Mucosa of rectum (tissue), 2 donors: ENCODE data around the gene OGG1.
A peak's percentile ranks its signal among the peaks of the same experiment; 100 is the strongest.
"Not testable (repeated sequence)": the region's sequence is repeated elsewhere in the genome, so short reads cannot be mapped to it uniquely, and the experiment has no call there.

Experiments used
- H3K27ac ChIP-seq, 2 donors: one replicate each; pipeline ENCODE4 v1.7.0; 2013; ENCODE audit warnings: inconsistent platforms in 2 of 2, low read depth in 2 of 2, low read length in 2 of 2
- H3K27me3 ChIP-seq, 2 donors: one replicate each; pipeline ENCODE4 v1.7.0; 2013; ENCODE audit warnings: low read length in 2 of 2; ENCODE audit not compliant: control insufficient read depth in 2 of 2, insufficient read depth in 2 of 2
- H3K36me3 ChIP-seq, 2 donors: one replicate each; pipeline ENCODE4 v1.7.0; 2013; ENCODE audit warnings: low read length in 2 of 2; ENCODE audit not compliant: control insufficient read depth in 2 of 2, insufficient read depth in 2 of 2
- H3K4me1 ChIP-seq, 2 donors: one replicate each; pipeline ENCODE4 v1.7.0; 2013; ENCODE audit warnings: low read length in 2 of 2, mild to moderate bottlenecking in 1 of 2; ENCODE audit not compliant: control insufficient read depth in 2 of 2, insufficient read depth in 2 of 2
- H3K4me3 ChIP-seq, 2 donors: one replicate each; pipeline ENCODE4 v1.7.0; 2013; ENCODE audit warnings: low read length in 2 of 2
- H3K9ac ChIP-seq, 2 donors: one replicate each; pipeline ENCODE4 v1.7.0; 2013; ENCODE audit warnings: low read length in 2 of 2, low read depth in 1 of 2, mild to moderate bottlenecking in 1 of 2
- H3K9me3 ChIP-seq, 2 donors: one replicate each; pipeline ENCODE4 v1.7.0; 2013; ENCODE audit warnings: low read length in 2 of 2; ENCODE audit not compliant: control insufficient read depth in 2 of 2
- donor health status: healthy.
- donor health status: Normal muscosa, but diverticular disease.

The OGG1 gene

DNA sequence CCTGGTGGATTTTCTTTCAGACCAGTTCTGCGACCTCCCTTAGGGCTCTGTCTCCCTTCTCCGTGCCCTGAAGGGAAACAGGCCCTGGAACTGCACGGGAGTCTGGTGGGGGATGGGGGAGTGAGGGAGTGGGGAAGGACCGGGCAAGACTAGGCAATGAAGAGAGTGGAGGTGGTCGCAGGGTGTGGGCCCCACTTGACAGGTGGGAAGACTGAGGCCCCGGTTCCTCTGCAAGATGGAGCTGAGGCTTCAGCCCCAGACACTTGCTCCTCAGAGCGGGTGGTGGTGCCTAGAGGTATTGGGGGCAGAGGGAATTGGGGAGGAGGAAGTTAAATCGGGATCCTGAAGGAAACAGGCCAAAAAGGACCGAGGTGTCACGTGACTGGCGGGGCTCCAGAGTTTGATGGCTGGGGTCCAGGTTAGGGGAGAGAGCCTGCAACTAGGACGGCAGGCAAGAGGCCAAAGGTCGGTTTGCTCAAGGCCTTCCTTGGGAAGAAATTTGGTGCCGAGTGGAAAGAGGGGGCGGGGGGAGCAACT lies 20.6 kb downstream of the OGG1 start:
- Histone ChIP-seq H3K9ac (peak overlapping the region; percentile 72 to 86), H3K36me3 (peaks cover 0 to 2% of the 10 kb centered on the region in 2 donors), H3K27ac (peak overlapping the region; percentile 62 to 80), H3K4me1 (peaks cover 15 to 22% of the 10 kb centered on the region in 2 donors), H3K9me3 (no peaks in the 10 kb centered on the region), H3K4me3 (peak overlapping the region; percentile 60 to 79), H3K27me3 (no peaks in the 10 kb centered on the region)

DNA sequence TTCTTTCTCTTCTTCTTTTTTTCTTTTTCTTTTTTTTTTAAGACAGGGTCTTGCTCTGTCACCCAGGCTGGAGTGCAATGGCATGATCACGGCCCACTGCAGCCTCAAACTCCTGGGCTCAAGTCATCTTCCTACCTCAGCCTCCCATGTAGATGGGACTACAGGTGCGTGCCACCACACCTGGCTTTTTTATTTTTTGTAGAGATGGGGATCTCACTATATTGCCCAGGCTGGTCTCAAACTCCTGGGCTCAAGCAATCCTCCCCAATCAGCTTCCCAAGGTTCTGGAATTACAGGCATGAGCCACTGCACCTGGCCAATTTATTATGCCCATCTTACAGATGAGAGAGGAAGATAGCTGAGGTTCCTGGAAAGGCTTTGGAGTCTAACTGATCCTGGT lies 21.3 kb downstream of the OGG1 start:
- H3K36me3 ChIP-seq, H3K9ac ChIP-seq, H3K4me3 ChIP-seq, H3K27me3 ChIP-seq, H3K9me3 ChIP-seq, H3K27ac ChIP-seq: not testable (repeated sequence)
- peaks cover 15 to 22% of the 10 kb centered on the region in 2 donors for H3K4me1 ChIP-seq

DNA sequence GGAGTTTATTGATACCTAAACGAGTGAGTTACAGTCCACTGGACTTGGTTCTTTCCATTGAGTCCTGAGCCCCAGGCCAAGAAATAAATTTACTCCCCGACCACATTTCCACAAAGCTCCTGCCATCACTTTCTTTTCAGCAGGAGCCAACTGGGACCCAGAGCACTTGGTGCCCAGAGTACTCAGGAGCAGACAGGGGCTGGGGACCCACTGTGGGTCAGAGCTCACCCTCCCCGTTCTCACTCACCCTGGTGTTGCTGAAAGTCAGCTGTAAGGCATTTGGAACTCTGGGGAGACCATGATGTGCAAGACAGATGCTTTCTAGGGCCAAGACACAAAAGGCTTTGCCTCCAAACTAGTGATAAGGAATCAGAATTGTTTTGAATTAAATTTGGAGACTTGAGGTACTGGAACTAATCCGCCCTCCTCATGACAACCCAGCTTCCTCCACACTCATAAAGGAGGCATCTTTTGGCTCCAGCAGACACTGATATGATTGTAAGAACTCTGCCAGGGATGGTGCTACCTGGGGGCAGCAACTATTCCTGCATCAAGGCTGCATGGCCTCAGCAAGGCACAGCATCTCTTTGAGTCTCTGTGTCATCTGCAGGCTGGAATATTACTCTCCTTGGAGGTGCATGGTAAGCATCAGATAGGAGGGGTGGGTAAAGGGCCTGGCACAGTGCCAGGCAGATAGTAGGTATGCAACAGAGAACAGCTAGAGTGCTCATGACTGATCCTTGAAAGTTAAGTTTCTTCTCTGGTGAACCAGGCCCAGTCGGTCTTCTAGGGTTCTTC lies 27.3 kb downstream of the OGG1 start:
- no peak overlapping the region for H3K27ac ChIP-seq

DNA sequence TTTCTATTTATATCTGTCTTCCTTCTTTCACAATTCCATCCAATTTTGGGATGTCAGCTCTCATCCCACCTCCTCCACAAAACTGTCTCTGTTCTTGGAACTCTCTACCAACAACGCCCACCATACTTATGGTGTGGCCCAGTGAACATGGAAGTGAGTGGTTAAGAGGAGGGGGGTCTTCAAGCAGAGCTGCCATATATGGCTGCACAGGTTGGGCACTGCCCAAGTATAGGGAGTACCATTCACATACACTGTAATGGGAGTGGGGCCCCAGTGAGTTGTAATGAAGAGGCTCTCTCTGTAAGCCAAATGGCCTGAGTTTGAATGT lies 27.9 kb downstream of the OGG1 start:
- H3K27me3 ChIP-seq, result no peaks in the 10 kb centered on the region
- no peak overlapping the region for H3K9ac ChIP-seq
- no peak overlapping the region for H3K27ac ChIP-seq
- H3K36me3 ChIP-seq, result peaks cover 18 to 28% of the 10 kb centered on the region in 2 donors
- H3K4me1 ChIP-seq, result peaks cover 13 to 16% of the 10 kb centered on the region in 2 donors
- no peak overlapping the region for H3K4me3 ChIP-seq
- H3K9me3 ChIP-seq, result no peaks in the 10 kb centered on the region

More for the DNA sequence above, 27.3 kb downstream of the OGG1 start:
- Histone ChIP-seq H3K4me1 (peaks cover 13 to 16% of the 10 kb centered on the region in 2 donors), H3K4me3 (no peak overlapping the region), H3K27me3 (no peaks in the 10 kb centered on the region), H3K36me3 (peaks cover 13 to 23% of the 10 kb centered on the region in 2 donors), H3K9me3 (no peaks in the 10 kb centered on the region), H3K9ac (no peak overlapping the region)

DNA sequence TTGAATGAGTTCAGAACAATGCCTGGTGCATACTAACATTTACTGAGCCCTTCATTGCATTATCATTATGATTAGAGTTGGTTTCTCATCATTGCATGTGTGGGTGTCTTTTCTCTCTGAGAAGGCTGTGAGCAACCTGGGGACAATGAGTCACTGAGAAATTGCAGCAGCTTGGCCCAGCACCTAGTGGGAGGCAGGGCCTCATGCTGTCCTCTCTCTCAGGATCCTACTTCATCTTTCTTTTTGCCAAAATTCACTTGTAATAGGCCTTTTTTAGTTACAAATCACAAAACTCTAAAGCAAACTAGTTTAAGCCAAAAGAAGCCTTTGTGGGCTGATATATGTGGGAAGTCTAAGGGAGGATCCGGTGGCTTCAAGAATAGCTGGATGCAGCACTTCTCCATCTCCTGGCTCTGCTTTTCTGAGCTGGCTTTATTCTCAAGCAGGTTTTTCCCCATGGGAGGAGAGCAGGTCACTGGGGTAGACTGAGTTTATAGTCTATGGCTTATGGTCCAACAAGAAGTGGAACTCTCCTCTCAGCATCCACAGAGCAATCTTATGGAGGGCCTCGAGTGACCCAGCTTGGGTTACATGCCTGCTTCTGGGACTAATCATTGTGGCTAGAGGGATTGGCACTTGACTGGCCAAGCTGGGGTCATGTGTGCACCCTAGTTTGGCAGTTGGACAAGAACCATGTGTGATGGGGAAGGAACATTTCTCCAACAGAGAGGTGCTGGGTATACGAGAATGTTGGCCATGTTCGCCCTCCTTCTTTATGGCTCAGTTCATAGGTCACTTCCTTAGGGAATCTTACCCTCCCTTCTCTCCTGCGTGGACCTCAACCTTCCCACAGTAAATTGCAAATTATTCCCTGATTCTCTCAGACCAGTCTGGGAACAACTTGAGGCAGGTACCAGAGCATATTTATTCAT lies 28.7 kb downstream of the OGG1 start:
- Histone ChIP-seq H3K9me3 (no peaks in the 10 kb centered on the region), H3K27ac (peak overlapping the region in 1 of 2 donors; percentile 49)

DNA sequence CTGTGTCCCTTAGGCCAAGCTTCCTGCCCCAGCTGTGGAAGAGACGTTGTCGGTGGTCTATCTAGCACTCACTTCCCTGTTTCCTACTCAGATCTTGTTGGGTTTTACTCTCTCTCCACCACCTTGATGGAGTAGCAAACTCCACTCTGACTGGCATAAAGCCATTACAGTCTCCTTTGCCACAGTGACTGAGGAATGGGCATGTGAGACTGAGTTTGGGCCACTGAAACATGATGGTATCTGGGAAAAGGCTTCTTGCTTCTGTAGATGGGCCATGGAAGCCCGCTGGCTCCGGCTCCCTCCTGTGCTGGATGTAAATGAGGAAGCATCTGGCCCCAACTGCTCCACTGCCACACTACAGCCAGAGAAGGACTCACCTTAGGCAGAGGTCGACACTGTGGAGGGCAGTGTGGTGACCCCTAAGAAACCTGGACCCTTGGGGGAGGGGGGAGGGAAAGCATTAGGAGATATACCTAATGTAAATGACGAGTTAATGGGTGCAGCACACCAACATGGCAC lies 29.4 kb downstream of the OGG1 start:
- H3K4me3 ChIP-seq, result peak overlapping the region in 1 of 2 donors; percentile 26
- H3K27ac ChIP-seq, result peak overlapping the region in 1 of 2 donors; percentile 49
- peaks cover 13 to 16% of the 10 kb centered on the region in 2 donors for H3K4me1 ChIP-seq
- H3K9me3 ChIP-seq, result no peaks in the 10 kb centered on the region
- no peaks in the 10 kb centered on the region for H3K27me3 ChIP-seq
- H3K36me3 ChIP-seq, result peaks cover 24 to 36% of the 10 kb centered on the region in 2 donors
- no peak overlapping the region for H3K9ac ChIP-seq

More for the DNA sequence above, 28.7 kb downstream of the OGG1 start:
- no peaks in the 10 kb centered on the region for H3K27me3 ChIP-seq
- H3K4me3 ChIP-seq, result peak overlapping the region in 1 of 2 donors; percentile 26
- peaks cover 20 to 30% of the 10 kb centered on the region in 2 donors for H3K36me3 ChIP-seq
- no peak overlapping the region for H3K9ac ChIP-seq
- peaks cover 13 to 16% of the 10 kb centered on the region in 2 donors for H3K4me1 ChIP-seq

DNA sequence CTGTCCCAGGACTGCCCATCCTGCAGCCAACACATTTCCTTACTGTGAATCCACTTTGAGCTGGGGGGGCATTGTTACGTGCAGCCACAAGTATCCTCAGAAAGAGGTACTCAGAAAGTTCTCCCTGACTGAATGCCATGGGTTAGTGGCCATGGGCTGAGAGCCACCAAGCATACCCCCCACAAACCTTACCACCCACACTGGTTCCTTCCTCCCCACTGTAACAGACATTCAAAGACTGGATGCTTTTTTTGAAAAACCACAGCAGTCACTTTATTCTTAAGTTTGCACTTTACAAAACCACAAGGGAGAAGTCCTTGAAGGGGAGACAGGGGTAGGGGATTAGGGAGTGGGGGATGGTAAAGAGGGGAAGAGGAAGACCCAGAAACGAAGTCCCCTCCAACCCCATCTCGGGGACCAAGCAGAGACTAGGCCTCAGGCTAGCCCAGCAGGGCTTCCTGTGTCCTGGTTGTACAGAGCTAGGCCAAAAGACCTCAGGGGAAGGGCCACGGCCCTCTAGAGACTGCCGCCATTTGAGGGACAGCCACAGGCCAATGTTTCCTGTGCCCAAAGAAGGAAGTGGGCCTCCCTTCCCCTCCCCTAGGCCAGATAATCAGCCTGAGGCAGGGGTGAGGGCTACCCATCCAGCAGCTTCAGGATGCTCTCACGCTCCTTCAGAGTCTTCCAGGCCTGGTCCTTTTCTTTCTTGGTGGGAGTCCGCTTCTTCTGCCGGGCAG lies 30.1 kb downstream of the OGG1 start:
- Histone ChIP-seq H3K9ac (no peak overlapping the region), H3K4me3 (no peak overlapping the region), H3K36me3 (peaks cover 25 to 36% of the 10 kb centered on the region in 2 donors)

DNA sequence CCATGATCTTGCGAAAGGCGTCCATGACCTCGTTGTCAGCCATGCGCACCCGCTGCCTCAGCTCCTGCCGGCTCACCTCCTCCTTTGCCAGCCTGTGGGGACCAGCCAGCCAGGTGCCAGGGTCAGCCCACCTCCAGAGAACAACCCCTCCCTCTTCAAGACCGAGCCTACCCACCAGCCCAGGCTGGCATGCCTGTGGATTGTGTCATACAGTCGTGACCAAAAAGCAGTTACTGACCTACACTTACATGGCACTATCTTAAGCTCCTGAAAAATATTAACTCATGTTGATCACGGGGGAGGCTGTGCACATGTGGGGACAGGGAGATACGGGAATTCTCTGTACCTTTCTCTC lies 30.7 kb downstream of the OGG1 start:
- Histone ChIP-seq H3K4me1 (peaks cover 13 to 16% of the 10 kb centered on the region in 2 donors), H3K4me3 (no peak overlapping the region), H3K9me3 (no peaks in the 10 kb centered on the region), H3K27ac (peak overlapping the region in 1 of 2 donors; percentile 70), H3K36me3 (peaks cover 28 to 42% of the 10 kb centered on the region in 2 donors), H3K27me3 (no peaks in the 10 kb centered on the region), H3K9ac (no peak overlapping the region)

More for the DNA sequence above, 30.1 kb downstream of the OGG1 start:
- Histone ChIP-seq H3K9me3 (no peaks in the 10 kb centered on the region), H3K4me1 (peaks cover 13 to 16% of the 10 kb centered on the region in 2 donors), H3K27ac (peak overlapping the region in 1 of 2 donors; percentile 70), H3K27me3 (no peaks in the 10 kb centered on the region)

DNA sequence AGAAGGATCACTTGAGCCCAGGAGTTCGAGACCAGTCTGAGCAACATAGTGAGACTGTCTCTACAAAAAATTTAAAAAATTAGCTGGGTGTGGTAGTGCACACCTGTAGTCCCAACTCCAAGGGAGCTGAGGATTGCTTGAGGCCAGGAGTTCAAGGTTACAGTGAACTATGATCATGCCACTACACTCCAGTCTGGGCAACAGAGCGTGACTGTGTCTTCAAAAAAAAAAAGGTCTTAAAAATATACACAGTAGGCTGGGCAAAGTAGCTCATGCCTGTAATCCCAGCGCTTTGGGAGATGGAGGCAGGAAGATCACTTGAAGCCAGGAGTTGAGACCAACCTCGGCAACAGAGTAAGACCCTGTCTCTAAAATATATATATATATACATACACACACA lies 31.2 kb downstream of the OGG1 start:
- no peaks in the 10 kb centered on the region for H3K9me3 ChIP-seq
- H3K27ac ChIP-seq, result peak overlapping the region in 1 of 2 donors; percentile 70
- peaks cover 13 to 16% of the 10 kb centered on the region in 2 donors for H3K4me1 ChIP-seq
- peaks cover 31 to 44% of the 10 kb centered on the region in 2 donors for H3K36me3 ChIP-seq
- no peak overlapping the region for H3K9ac ChIP-seq
- no peaks in the 10 kb centered on the region for H3K27me3 ChIP-seq
- H3K4me3 ChIP-seq, result no peak overlapping the region
